Stimulated activated CD8-positive, alpha-beta memory T cell treated with anti-CD3 and anti-CD28 coated beads, Interleukin-15, amount 100 ng/mL, for 48 hours (primary cell): ENCODE measurements around the gene SPIB.
"Not testable (repeated sequence)": the region's sequence is repeated elsewhere in the genome, so short reads cannot be mapped to it uniquely, and the experiment has no call there.

ENCODE experiments used
- DNase-seq, 2 donors: peaks; one replicate each; pipeline ENCODE4 v3.0.0-alpha.2; 2020; ENCODE audit warnings: low read depth in 2 of 2

The SPIB gene

DNA sequence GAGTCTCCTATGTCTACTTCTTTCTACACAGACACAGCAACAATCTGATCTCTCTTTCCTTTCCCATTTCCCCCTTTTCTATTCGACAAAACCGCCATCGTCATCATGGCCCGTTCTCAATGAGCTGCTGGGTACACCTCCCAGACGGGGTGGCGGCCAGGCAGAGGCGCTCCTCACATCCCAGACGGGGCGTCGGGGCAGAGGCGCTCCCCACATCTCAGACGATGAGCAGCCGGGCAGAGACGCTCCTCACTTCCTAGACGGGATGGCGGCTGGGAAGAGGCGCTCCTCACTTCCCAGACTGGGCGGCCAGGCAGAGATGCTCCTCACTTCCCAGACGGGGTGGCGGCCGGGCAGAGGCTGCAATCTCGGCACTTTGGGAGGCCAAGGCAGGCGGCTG is 27.8 kb upstream of the SPIB start:
- DNase-seq = not testable (repeated sequence)

GRCh38 chr19:50392759-50393158 is 26.0 kb upstream of the SPIB start:
- no peak for DNase-seq

DNA sequence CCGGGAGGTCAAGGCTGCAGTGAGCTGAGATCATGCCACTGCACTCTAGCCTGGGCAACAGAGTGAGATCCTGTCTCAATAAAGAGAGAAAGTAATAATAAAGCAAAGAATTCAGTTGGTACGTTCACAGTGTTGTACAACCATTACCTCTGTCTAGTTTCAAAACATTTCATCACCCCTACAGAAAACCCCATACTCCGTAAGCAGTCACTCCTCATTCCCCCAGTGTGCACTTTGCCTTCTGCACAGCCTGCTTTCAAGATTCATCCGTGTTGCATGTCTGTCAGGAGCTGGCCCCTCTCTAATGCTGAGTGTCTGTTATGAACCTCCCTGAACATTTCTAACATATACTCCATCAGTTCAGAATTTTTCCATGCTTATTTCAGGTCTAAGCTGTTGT is 25.1 kb upstream of the SPIB start:
- no peak for DNase-seq

- no peak for DNase-seq
Observed at GRCh38 chr19:50394017-50394416, 24.7 kb upstream of the SPIB start.

GRCh38 chr19:50398675-50399367 is 19.9 kb upstream of the SPIB start:
- no peak for DNase-seq

DNA sequence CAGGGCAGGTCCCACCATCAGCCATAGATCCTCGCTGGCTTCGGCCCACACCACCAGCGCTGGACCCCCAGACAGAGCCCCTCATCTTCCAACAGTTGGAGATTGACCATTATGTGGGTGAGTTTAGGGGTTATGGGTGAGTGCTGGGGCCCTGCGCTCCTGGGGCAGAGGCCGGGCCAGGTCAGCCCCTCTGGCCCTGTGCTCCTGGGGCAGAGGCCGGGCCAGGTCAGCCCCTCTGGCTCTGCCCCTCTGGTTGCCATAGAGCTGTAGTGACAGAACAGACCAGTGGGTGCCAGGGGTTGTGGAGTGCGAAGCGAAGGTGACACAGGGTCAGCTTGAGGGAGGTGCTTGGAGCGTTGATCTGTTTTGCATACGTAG is 19.4 kb upstream of the SPIB start:
- no peak for DNase-seq

DNA sequence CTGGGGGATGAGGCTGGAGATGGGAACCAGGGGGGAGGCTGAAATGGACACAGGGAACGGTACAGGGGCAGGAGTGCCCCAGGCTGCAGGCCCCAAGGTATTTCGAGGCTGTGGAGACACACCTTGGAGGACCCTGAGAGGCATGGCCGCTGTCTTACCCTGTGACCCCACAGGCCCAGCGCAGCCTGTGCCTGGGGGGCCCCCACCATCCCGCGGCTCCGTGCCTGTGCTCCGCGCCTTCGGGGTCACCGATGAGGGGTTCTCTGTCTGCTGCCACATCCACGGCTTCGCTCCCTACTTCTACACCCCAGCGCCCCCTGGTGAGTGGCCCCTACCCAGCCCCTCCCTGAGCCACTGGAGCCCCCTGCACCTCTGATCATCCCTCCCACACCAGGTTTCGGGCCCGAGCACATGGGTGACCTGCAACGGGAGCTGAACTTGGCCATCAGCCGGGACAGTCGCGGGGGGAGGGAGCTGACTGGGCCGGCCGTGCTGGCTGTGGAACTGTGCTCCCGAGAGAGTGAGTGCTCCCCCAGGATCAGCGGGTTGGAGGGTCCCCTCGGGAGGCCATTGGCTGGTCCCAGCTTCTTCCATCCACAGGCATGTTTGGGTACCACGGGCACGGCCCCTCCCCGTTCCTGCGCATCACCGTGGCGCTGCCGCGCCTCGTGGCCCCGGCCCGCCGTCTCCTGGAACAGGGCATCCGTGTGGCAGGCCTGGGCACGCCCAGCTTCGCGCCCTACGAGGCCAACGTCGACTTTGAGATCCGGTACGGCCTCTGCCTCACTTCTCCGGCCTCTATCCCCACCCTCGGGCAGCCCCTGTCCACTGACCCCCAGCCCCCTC is 16.9 kb upstream of the SPIB start:
- no peak for DNase-seq

- DNase-seq = no peak
Observed at GRCh38 chr19:50402544-50403301, 16.0 kb upstream of the SPIB start.

DNA sequence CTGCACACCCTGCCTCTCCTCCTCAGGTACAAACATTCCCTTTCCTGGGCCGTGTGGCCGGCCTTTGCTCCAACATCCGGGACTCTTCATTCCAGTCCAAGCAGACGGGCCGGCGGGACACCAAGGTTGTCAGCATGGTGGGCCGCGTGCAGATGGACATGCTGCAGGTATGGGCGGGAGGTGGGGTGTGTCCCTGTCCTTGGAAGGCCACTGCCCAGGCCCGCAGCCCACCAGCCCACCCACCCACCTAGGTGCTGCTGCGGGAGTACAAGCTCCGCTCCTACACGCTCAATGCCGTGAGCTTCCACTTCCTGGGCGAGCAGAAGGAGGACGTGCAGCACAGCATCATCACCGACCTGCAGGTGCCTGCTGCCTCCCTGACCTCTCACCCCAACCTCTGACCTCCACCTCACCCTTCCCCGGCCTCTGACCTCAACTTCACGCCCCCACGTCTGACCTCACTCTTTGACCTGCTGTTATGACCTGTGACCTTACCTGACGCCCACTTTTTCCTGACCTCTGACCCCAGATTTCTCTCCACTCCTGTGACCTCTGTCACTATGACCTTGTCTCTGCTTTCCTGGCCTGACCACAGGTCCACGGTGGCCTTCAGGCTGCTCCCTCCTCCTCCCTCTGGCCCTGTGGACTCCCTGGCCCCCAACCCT is 12.4 kb upstream of the SPIB start:
- no peak for DNase-seq

DNA sequence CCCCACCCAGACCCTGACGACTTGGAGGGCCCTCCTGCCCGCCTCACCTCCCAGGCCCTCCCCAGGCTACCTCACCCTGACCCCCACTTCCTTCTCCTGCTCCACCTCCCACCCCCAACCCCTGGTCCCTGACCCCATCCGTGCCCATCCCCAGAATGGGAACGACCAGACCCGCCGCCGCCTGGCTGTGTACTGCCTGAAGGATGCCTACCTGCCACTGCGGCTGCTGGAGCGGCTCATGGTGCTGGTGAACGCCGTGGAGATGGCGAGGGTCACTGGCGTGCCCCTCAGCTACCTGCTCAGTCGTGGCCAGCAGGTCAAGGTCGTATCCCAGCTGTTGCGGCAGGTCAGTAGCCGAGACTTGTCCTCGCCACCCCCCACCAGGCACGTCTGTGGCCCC is 11.9 kb upstream of the SPIB start:
- no peak for DNase-seq

DNA sequence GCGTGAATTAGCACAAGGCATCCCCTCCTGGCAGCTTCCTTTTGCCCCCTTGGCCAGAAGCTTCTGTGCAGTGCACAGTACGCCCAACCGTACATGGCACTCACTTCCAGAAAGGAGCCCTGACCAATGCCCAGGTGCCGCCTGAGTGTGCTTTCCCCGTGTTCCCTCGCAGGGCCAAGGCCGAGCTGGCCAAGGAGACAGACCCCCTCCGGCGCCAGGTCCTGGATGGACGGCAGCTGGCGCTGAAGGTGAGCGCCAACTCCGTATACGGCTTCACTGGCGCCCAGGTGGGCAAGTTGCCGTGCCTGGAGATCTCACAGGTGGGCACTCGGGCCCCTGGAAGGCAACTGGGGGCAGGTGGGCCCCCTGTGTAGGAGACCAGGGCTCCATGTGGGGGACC is 9.4 kb upstream of the SPIB start:
- DNase-seq = no peak

DNA sequence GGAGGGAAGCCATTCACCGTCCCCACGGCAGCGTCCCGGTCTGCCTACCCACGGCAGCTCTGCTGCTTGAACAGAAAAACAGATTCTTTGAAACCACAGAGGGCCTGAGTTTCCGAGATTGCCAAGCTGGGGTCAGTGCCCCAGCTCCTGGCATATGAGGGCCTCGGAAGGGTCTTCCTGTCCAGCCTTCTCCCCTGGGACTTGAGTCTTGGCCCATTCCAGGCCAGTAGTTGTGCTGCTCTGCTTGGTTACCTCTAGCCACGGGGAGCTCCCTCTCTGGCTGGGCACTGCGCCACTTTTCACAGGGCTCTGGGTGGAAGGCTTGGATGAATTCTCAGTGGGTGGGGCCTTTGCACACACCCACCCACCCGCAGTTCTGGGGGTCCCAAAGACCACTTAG is 8.6 kb upstream of the SPIB start:
- no peak for DNase-seq

GRCh38 chr19:50412419-50412818 is 6.3 kb upstream of the SPIB start:
- no peak for DNase-seq

DNA sequence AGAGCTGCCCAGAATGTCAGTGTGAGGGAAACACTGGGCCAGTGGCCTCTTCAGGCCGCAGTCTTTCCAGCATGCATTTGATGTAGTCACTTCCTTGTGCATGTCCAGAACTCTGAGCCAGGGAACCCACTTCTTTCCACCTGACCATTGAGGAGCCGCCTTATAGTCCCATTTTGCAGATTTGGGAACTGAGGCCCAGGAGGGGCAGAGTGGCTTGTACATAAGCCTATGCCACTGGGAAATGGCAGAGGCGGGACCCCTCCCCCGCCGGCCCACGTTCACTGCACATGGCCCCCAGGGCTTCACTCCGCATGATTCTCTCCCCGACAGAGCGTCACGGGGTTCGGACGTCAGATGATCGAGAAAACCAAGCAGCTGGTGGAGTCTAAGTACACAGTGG is 5.6 kb upstream of the SPIB start:
- no peak for DNase-seq

DNA sequence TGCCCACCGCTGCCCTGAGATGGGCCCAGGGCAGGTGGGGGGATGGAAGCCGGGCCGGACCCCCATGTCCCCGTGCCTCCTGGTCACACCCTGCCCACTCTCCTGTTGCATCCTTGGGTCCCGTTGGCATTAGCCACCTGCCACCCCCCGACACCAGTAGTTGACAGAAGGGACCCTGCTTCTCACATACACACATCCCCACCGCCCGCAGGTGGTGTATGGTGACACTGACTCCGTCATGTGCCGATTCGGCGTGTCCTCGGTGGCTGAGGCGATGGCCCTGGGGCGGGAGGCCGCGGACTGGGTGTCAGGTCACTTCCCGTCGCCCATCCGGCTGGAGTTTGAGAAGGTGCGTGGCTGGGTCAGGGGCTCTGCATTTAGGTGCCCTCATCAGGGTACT is 5.2 kb upstream of the SPIB start:
- DNase-seq = no peak

DNA sequence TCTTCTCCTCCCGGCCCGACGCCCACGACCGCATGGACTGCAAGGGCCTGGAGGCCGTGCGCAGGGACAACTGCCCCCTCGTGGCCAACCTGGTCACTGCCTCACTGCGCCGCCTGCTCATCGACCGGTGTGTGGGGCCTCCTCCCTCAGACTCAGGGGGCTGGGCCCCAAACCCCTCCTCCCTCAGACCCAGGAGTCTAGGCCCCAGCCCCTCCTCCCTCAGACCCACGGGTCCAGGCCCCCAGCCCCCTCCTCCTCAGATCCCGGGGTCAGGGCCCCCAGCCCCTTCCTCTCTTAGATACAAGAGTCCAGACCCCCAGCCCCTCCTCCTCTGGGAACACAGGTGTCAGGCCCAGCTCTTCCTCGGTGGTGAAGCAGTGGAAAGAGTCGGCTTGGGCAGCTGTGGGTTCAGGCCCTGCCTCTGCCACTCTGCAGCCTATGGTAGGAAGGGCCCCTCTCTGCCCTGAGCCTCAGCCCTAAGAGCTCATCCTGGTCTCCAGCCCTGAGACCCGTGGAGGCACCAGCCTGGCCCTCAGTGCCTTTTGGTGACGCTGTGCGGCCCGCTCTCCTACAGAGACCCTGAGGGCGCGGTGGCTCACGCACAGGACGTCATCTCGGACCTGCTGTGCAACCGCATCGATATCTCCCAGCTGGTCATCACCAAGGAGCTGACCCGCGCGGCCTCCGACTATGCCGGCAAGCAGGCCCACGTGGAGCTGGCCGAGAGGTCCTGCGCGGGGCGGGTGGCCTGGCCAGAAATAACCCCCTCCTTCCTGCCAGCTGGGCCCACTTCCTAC is 3.7 kb upstream of the SPIB start:
- DNase-seq = peak; percentile 60 to 66

DNA sequence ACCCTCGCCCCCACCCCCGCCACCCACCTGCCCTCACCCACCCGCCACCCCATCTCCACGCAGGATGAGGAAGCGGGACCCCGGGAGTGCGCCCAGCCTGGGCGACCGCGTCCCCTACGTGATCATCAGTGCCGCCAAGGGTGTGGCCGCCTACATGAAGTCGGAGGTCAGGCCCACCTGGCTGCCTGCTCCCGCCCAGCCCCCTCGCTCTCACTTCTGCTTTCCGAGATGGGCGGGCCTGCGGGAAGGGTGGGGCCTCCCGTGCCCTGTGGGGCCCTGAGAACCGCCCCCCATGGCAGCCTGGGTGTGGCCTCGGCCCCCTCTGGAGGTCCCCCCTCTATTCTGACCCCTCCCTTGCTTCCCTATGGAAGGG is 3.1 kb upstream of the SPIB start:
- no peak for DNase-seq

GRCh38 chr19:50416034-50416977 is 2.4 kb upstream of the SPIB start:
- no peak for DNase-seq

DNA sequence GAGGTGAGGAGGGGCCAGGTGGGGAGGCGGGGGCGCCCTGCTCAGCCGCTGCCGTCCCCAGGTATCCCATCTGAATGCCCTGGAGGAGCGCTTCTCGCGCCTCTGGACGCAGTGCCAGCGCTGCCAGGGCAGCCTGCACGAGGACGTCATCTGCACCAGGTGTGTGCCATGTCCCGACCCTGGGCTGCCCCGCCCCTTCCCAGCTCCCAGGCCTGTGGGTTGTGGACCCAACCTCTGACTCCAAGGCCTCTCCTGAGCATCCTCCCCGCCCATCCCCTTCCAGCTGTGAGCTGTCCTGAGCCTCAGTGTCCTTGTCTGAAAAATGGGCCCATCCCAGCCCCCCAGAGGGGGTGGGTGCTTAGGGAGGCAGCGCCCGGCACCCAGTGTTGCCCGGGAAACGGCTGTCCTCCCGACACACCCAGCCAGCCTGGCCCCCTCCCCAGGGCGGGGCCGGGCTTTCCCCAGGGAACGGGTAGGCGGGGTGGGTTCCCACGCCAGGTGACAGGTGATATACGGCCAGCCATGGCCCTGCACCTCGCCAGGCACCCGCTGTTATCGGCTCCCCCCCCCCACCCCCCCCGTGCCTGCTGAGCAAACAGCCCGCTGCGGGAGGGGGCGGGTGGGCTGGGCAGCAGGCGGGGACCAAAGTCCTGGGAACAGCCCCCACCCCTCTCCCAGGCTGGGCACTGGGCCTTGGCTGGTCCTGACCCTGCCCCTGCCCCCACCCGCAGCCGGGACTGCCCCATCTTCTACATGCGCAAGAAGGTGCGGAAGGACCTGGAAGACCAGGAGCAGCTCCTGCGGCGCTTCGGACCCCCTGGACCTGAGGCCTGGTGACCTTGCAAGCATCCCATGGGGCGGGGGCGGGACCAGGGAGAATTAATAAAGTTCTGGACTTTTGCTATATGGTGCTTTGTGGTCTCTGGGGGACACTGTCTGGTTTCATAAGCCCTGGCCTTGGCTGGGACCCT is 1.3 kb upstream of the SPIB start:
- no peak for DNase-seq
